ENCODE data around the gene LPXN. TPM values are rescaled to one million over a fixed set of nuclear protein-coding genes. Genes with fewer than 3 reads are reported as not detected.

The LPXN gene
- polyA plus RNA-seq, 1 experiment: 12.3 TPM

- ChIA-PET CTCF (interaction anchor here (0.9 to 9.0 kb wide), 8 partner anchors 12 to 984 kb away, joined by 3 to 67 read pairs (median 11); partner anchors contain the start of gene BTBD18), POLR2A (no interaction called here)
- Histone ChIP-seq H3K9me3 (ENCODE audit: control insufficient read depth, insufficient read depth, low read length) (no peaks in the 10 kb centered on the region), H3K27ac (ENCODE audit: low read depth, low read length) (no peak overlapping the region), H3K27me3 (ENCODE audit: control insufficient read depth, insufficient read depth, low read length) (no peaks in the 10 kb centered on the region), H3K4me3 (ENCODE audit: low read depth, low read length) (no peak overlapping the region)
- DNase-seq (ENCODE audit: low read depth, low spot score): no peak
- TF ChIP-seq CTCF (IDR thresholded peaks at IDR 0.05; ENCODE audit: low read depth, low read length): no peak
Observed at GRCh38 chr11:58511636-58512035, 64.0 kb downstream of the LPXN start.

GRCh38 chr11:58509748-58510147, 65.9 kb downstream of the LPXN start:
- Histone ChIP-seq H3K4me3 (ENCODE audit: low read depth, low read length) (no peak overlapping the region), H3K9me3 (ENCODE audit: control insufficient read depth, insufficient read depth, low read length) (no peaks in the 10 kb centered on the region), H3K27ac (ENCODE audit: low read depth, low read length) (no peak overlapping the region), H3K27me3 (ENCODE audit: control insufficient read depth, insufficient read depth, low read length) (no peaks in the 10 kb centered on the region)
- ChIA-PET CTCF (interaction anchor here (9.0 kb wide), 1 partner anchor 15 kb away, joined by 67 read pairs; no protein-coding TSS in a partner anchor), POLR2A (interaction anchor here (0.6 kb wide), 1 partner anchor 216 kb away, joined by 3 read pairs; no protein-coding TSS in a partner anchor)
- no peak for DNase-seq (ENCODE audit: low read depth, low spot score)
- TF ChIP-seq CTCF (IDR thresholded peaks at IDR 0.05; ENCODE audit: low read depth, low read length): no peak

GRCh38 chr11:58508814-58509213, 66.8 kb downstream of the LPXN start:
- ChIA-PET CTCF (interaction anchor here (9.0 kb wide), 1 partner anchor 15 kb away, joined by 67 read pairs; no protein-coding TSS in a partner anchor), POLR2A (no interaction called here)
- Histone ChIP-seq H3K27me3 (ENCODE audit: control insufficient read depth, insufficient read depth, low read length) (no peaks in the 10 kb centered on the region), H3K27ac (ENCODE audit: low read depth, low read length) (no peak overlapping the region), H3K9me3 (ENCODE audit: control insufficient read depth, insufficient read depth, low read length) (no peaks in the 10 kb centered on the region), H3K4me3 (ENCODE audit: low read depth, low read length) (no peak overlapping the region)
- TF ChIP-seq CTCF (IDR thresholded peaks at IDR 0.05; ENCODE audit: low read depth, low read length): no peak
- DNase-seq (ENCODE audit: low read depth, low spot score): no peak

- DNase-seq (ENCODE audit: low read depth, low spot score): no peak
- Histone ChIP-seq H3K9me3 (ENCODE audit: control insufficient read depth, insufficient read depth, low read length) (no peaks in the 10 kb centered on the region), H3K4me3 (ENCODE audit: low read depth, low read length) (no peak within 1 kb of the TSS), H3K27me3 (ENCODE audit: control insufficient read depth, insufficient read depth, low read length) (no peaks in the 10 kb centered on the region), H3K27ac (ENCODE audit: low read depth, low read length) (no peak within 1 kb of the TSS)
- CTCF ChIA-PET: interaction anchor here (9.0 kb wide), 1 partner anchor 16 kb away, joined by 67 read pairs; no protein-coding TSS in a partner anchor
- POLR2A ChIA-PET: no interaction called here
- TF ChIP-seq CTCF (IDR thresholded peaks at IDR 0.05; ENCODE audit: low read depth, low read length): no peak
Observed at GRCh38 chr11:58508005-58508404, 67.7 kb downstream of the LPXN start, which contains the start of gene OR5B21. TSS of gene OR5B21 (minus strand) at chr11:58508105. CDS start at chr11:58508105, 0 bp downstream.

GRCh38 chr11:58507355-58507754, 68.3 kb downstream of the LPXN start:
- POLR2A ChIA-PET: no interaction called here
- H3K9me3 ChIP-seq (ENCODE audit: control insufficient read depth, insufficient read depth, low read length): no peaks in the 10 kb centered on the region
- H3K4me3 ChIP-seq (ENCODE audit: low read depth, low read length): no peak overlapping the region
- CTCF ChIA-PET: interaction anchor here (1.6 kb wide), 1 partner anchor 17 kb away, joined by 5 read pairs; no protein-coding TSS in a partner anchor
- no peak overlapping the region for H3K27ac ChIP-seq (ENCODE audit: low read depth, low read length)
- no peak for DNase-seq (ENCODE audit: low read depth, low spot score)
- no peaks in the 10 kb centered on the region for H3K27me3 ChIP-seq (ENCODE audit: control insufficient read depth, insufficient read depth, low read length)
- TF ChIP-seq CTCF (IDR thresholded peaks at IDR 0.05; ENCODE audit: low read depth, low read length): no peak

All from AG04450 (cell line).